HEK293 (cell line): ENCODE results near the gene NOC2L.

Source experiments
- GLIS2 ChIP-seq: fragments of 450-650 bp; formaldehyde crosslinking; IDR thresholded peaks from 2 replicates; pipeline ENCODE4 v1.5.1; 2016; ENCODE audit warnings: missing biosample characterization, missing genetic modification characterization
- HOXC10 ChIP-seq: sonication (generic); formaldehyde crosslinking; IDR thresholded peaks from 2 replicates; pipeline ENCODE4 v1.8.1; 2023; ENCODE audit warnings: mild to moderate bottlenecking, missing genetic modification reagents
- WT1 ChIP-seq: fragments of 450-650 bp; formaldehyde crosslinking; IDR thresholded peaks from 2 replicates; pipeline ENCODE4 v1.5.1; 2016; ENCODE audit warnings: missing biosample characterization, missing genetic modification characterization
- YY1 ChIP-seq: fragments of 450-650 bp; formaldehyde crosslinking; IDR thresholded peaks from 2 replicates; pipeline ENCODE4 v1.5.1; 2018; ENCODE audit warnings: missing biosample characterization, missing genetic modification characterization
- ZBTB1 ChIP-seq: fragments of 450-650 bp; formaldehyde crosslinking; IDR thresholded peaks from 2 replicates; pipeline ENCODE4 v1.5.1; 2016; ENCODE audit warnings: missing biosample characterization, missing genetic modification characterization
- ZBTB48 ChIP-seq: fragments of 450-650 bp; formaldehyde crosslinking; IDR thresholded peaks from 2 replicates; pipeline ENCODE4 v1.5.1; 2016; ENCODE audit warnings: missing biosample characterization, missing genetic modification characterization
- ZIC2 ChIP-seq: fragments of 450-650 bp; formaldehyde crosslinking; IDR thresholded peaks from 2 replicates; pipeline ENCODE4 v1.5.1; 2016; ENCODE audit warnings: missing biosample characterization, missing genetic modification characterization
- ZNF223 ChIP-seq: fragments of 450-650 bp; formaldehyde crosslinking; IDR thresholded peaks from 2 replicates; pipeline ENCODE4 v1.5.1; 2016; ENCODE audit warnings: missing biosample characterization, missing genetic modification characterization
- ZNF292 ChIP-seq: fragments of 450-650 bp; formaldehyde crosslinking; IDR thresholded peaks from 2 replicates; pipeline ENCODE4 v1.5.1; 2016; ENCODE audit warnings: low read depth, missing biosample characterization, missing genetic modification characterization, borderline replicate concordance
- ZNF37A ChIP-seq: fragments of 450-650 bp; IDR thresholded peaks from 2 replicates; pipeline ENCODE4 v1.5.1; 2018; ENCODE audit warnings: missing biosample characterization, missing genetic modification characterization
- ZNF404 ChIP-seq: fragments of 450-650 bp; formaldehyde crosslinking; IDR thresholded peaks from 2 replicates; pipeline ENCODE4 v1.5.1; 2017; ENCODE audit warnings: missing biosample characterization, missing genetic modification characterization
- ZNF544 ChIP-seq: fragments of 450-650 bp; formaldehyde crosslinking; IDR thresholded peaks from 2 replicates; pipeline ENCODE4 v1.5.0; 2017; ENCODE audit warnings: missing biosample characterization, missing genetic modification characterization
- ZNF548 ChIP-seq: fragments of 450-650 bp; formaldehyde crosslinking; IDR thresholded peaks from 2 replicates; pipeline ENCODE4 v1.5.1; 2016; ENCODE audit warnings: missing biosample characterization, missing genetic modification characterization
- ZNF571 ChIP-seq: fragments of 450-650 bp; formaldehyde crosslinking; IDR thresholded peaks from 2 replicates; pipeline ENCODE4 v1.5.0; 2017; ENCODE audit warnings: missing biosample characterization, missing genetic modification characterization
- ZNF629 ChIP-seq: fragments of 450-650 bp; formaldehyde crosslinking; IDR thresholded peaks from 2 replicates; pipeline ENCODE4 v1.5.1; 2017; ENCODE audit warnings: missing biosample characterization, missing genetic modification characterization
- ZNF776 ChIP-seq: fragments of 450-650 bp; formaldehyde crosslinking; IDR thresholded peaks from 2 replicates; pipeline ENCODE4 v1.5.0; 2017; ENCODE audit warnings: missing biosample characterization, missing genetic modification characterization, borderline replicate concordance
- ZNF843 ChIP-seq: fragments of 450-650 bp; formaldehyde crosslinking; IDR thresholded peaks from 2 replicates; pipeline ENCODE4 v1.5.1; 2016; ENCODE audit warnings: missing biosample characterization, missing genetic modification characterization
- ZSCAN16 ChIP-seq: fragments of 450-650 bp; formaldehyde crosslinking; IDR thresholded peaks from 2 replicates; pipeline ENCODE4 v1.5.1; 2016; ENCODE audit warnings: missing biosample characterization, missing genetic modification characterization
- TF ChIP-seq, protein P1 (sequence below): fragments of 450-650 bp; formaldehyde crosslinking; IDR thresholded peaks from 2 replicates; pipeline ENCODE4 v1.5.1; 2016; ENCODE audit warnings: missing biosample characterization, missing genetic modification characterization
- TF ChIP-seq, protein P2 (sequence below): fragments of 450-650 bp; formaldehyde crosslinking; conservative IDR thresholded peaks from 2 replicates; pipeline ENCODE4 v1.5.1; 2016; ENCODE audit warnings: low read depth, missing biosample characterization, missing genetic modification characterization
- TF ChIP-seq, protein P3 (sequence below): fragments of 450-650 bp; formaldehyde crosslinking; IDR thresholded peaks from 2 replicates; pipeline ENCODE4 v1.5.1; 2016; ENCODE audit warnings: missing biosample characterization, missing genetic modification characterization, low read depth
- TF ChIP-seq, protein P4 (sequence below): fragments of 450-650 bp; formaldehyde crosslinking; IDR thresholded peaks from 2 replicates; pipeline ENCODE4 v1.5.1; 2016; ENCODE audit warnings: missing biosample characterization, missing genetic modification characterization
- TF ChIP-seq, protein P5 (sequence below): fragments of 450-650 bp; formaldehyde crosslinking; IDR thresholded peaks from 2 replicates; pipeline ENCODE4 v1.5.1; 2016; ENCODE audit warnings: missing biosample characterization, missing genetic modification characterization
- TF ChIP-seq, protein P6 (sequence below): fragments of 450-650 bp; formaldehyde crosslinking; optimal IDR thresholded peaks from 2 replicates; pipeline ENCODE3; 2016; ENCODE audit warnings: missing biosample characterization, mild to moderate bottlenecking, missing genetic modification characterization

Gene NOC2L

DNA sequence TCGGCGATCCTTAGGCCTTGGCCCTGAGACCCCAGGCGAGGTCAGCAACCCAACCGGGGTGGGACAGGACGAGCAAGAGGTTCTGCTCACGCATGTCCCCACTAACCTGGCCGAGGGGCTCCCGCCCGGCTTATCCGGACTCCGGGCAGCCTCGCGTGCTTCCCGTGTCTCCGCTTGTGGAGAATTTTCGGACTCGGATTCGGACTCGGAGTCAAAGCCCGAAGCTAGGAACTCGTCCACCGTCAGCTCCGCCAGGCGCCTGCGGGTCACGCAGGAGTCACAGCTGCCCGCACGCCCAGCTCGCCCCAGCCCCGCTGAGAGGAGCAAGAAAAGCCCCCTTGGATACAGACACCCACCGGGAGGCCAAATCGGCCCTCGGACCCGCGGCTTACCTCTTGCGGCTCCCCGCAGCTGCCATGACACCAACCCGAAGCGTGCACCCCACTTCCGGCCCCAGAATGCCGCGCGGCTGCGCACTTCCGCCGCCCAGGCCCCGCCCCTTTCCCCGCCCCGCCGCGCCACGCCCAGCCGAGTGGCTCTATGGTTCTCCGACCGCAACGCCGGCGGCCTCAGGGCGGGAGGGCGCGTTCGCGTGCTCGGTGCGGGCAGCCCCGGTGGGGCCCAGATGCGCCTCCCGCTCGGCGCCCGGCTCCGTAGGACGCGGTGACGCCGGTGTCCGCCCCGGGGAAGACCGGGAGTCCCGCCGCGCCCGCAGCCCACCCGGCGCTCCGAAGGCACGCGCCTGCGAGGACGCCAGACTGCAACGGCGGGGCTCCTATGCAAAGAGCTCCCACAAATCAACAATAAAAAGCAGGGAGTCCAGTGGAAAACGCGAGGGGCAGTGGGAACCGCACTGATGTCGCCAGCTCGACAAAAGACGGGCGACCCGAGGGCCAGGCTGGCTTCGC lies at the start of gene NOC2L (continued):
- peak; percentile 51; the same call in 1 of the 2 replicates for TF ChIP-seq ZIC2 (tag by site-specific recombination)
- no peak for TF ChIP-seq ZNF548
- TF ChIP-seq, protein P1, sequence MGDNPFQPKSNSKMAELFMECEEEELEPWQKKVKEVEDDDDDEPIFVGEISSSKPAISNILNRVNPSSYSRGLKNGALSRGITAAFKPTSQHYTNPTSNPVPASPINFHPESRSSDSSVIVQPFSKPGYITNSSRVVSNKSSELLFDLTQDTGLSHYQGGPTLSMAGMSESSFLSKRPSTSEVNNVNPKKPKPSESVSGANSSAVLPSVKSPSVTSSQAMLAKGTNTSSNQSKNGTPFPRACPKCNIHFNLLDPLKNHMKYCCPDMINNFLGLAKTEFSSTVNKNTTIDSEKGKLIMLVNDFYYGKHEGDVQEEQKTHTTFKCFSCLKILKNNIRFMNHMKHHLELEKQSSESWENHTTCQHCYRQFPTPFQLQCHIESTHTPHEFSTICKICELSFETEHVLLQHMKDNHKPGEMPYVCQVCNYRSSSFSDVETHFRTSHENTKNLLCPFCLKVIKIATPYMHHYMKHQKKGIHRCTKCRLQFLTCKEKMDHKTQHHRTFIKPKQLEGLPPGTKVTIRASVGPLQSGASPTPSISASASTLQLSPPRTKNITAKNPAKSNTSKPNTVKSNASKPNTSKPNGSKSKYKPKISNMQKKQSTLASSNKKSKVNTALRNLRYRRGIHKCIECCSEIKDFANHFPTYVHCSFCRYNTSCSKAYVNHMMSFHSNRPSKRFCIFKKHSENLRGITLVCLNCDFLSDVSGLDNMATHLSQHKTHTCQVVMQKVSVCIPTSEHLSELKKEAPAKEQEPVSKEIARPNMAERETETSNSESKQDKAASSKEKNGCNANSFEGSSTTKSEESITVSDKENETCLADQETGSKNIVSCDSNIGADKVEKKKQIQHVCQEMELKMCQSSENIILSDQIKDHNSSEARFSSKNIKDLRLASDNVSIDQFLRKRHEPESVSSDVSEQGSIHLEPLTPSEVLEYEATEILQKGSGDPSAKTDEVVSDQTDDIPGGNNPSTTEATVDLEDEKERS (tag by site-specific recombination): no peak
- 0 out of 2 replicates have a peak, but pooled peaks have one; percentile 15 for TF ChIP-seq WT1 (tag by site-specific recombination)
- no peak for TF ChIP-seq ZNF37A
- TF ChIP-seq ZNF571 (tag by site-specific recombination): no peak
- TF ChIP-seq ZNF544 (tag by site-specific recombination): no peak
- TF ChIP-seq HOXC10 (CRISPR knock-in tag): no peak
- TF ChIP-seq ZNF292 (tag by site-specific recombination): no peak
- peak; percentile 27; the same call in 1 of the 2 replicates for TF ChIP-seq GLIS2
- no peak for TF ChIP-seq ZNF404 (tag by site-specific recombination)
- TF ChIP-seq, protein P2, sequence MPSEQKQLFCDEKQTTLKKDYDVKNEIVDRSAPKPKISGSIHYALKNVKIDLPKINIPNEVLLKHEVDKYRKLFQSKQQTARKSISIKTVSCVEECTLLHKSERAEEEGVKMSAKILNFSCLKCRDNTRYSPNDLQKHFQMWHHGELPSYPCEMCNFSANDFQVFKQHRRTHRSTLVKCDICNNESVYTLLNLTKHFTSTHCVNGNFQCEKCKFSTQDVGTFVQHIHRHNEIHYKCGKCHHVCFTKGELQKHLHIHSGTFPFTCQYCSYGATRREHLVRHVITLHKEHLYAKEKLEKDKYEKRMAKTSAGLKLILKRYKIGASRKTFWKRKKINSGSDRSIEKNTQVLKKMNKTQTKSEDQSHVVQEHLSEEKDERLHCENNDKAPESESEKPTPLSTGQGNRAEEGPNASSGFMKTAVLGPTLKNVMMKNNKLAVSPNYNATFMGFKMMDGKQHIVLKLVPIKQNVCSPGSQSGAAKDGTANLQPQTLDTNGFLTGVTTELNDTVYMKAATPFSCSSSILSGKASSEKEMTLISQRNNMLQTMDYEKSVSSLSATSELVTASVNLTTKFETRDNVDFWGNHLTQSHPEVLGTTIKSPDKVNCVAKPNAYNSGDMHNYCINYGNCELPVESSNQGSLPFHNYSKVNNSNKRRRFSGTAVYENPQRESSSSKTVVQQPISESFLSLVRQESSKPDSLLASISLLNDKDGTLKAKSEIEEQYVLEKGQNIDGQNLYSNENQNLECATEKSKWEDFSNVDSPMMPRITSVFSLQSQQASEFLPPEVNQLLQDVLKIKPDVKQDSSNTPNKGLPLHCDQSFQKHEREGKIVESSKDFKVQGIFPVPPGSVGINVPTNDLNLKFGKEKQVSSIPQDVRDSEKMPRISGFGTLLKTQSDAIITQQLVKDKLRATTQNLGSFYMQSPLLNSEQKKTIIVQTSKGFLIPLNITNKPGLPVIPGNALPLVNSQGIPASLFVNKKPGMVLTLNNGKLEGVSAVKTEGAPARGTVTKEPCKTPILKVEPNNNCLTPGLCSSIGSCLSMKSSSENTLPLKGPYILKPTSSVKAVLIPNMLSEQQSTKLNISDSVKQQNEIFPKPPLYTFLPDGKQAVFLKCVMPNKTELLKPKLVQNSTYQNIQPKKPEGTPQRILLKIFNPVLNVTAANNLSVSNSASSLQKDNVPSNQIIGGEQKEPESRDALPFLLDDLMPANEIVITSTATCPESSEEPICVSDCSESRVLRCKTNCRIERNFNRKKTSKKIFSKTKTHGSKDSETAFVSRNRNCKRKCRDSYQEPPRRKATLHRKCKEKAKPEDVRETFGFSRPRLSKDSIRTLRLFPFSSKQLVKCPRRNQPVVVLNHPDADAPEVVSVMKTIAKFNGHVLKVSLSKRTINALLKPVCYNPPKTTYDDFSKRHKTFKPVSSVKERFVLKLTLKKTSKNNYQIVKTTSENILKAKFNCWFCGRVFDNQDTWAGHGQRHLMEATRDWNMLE (tag by site-specific recombination): no peak
- no peak for TF ChIP-seq ZSCAN16 (tag by site-specific recombination)
- TF ChIP-seq ZBTB48 (tag by site-specific recombination): no peak
- peak; percentile 45; the same call in 1 of the 2 replicates for TF ChIP-seq ZNF843
- TF ChIP-seq, protein P3, sequence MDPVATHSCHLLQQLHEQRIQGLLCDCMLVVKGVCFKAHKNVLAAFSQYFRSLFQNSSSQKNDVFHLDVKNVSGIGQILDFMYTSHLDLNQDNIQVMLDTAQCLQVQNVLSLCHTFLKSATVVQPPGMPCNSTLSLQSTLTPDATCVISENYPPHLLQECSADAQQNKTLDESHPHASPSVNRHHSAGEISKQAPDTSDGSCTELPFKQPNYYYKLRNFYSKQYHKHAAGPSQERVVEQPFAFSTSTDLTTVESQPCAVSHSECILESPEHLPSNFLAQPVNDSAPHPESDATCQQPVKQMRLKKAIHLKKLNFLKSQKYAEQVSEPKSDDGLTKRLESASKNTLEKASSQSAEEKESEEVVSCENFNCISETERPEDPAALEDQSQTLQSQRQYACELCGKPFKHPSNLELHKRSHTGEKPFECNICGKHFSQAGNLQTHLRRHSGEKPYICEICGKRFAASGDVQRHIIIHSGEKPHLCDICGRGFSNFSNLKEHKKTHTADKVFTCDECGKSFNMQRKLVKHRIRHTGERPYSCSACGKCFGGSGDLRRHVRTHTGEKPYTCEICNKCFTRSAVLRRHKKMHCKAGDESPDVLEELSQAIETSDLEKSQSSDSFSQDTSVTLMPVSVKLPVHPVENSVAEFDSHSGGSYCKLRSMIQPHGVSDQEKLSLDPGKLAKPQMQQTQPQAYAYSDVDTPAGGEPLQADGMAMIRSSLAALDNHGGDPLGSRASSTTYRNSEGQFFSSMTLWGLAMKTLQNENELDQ: no peak
- no peak for TF ChIP-seq ZNF776 (tag by site-specific recombination)
- peak; percentile 79 for TF ChIP-seq ZNF629 (tag by site-specific recombination)
- no peak for TF ChIP-seq ZBTB1
- TF ChIP-seq YY1 (tag by site-specific recombination): peak; percentile 93
- TF ChIP-seq, protein P4, sequence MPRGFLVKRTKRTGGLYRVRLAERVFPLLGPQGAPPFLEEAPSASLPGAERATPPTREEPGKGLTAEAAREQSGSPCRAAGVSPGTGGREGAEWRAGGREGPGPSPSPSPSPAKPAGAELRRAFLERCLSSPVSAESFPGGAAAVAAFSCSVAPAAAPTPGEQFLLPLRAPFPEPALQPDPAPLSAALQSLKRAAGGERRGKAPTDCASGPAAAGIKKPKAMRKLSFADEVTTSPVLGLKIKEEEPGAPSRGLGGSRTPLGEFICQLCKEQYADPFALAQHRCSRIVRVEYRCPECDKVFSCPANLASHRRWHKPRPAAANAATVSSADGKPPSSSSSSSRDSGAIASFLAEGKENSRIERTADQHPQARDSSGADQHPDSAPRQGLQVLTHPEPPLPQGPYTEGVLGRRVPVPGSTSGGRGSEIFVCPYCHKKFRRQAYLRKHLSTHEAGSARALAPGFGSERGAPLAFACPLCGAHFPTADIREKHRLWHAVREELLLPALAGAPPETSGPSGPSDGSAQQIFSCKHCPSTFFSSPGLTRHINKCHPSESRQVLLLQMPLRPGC (tag by site-specific recombination): no peak
- TF ChIP-seq, protein P5, sequence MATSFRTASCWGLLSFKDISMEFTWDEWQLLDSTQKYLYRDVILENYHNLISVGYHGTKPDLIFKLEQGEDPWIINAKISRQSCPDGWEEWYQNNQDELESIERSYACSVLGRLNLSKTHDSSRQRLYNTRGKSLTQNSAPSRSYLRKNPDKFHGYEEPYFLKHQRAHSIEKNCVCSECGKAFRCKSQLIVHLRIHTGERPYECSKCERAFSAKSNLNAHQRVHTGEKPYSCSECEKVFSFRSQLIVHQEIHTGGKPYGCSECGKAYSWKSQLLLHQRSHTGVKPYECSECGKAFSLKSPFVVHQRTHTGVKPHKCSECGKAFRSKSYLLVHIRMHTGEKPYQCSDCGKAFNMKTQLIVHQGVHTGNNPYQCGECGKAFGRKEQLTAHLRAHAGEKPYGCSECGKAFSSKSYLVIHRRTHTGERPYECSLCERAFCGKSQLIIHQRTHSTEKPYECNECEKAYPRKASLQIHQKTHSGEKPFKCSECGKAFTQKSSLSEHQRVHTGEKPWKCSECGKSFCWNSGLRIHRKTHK (tag by site-specific recombination): no peak
- no peak for TF ChIP-seq ZNF223
- TF ChIP-seq, protein P6, sequence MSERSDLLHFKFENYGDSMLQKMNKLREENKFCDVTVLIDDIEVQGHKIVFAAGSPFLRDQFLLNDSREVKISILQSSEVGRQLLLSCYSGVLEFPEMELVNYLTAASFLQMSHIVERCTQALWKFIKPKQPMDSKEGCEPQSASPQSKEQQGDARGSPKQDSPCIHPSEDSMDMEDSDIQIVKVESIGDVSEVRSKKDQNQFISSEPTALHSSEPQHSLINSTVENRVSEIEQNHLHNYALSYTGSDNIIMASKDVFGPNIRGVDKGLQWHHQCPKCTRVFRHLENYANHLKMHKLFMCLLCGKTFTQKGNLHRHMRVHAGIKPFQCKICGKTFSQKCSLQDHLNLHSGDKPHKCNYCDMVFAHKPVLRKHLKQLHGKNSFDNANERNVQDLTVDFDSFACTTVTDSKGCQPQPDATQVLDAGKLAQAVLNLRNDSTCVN (tag by site-specific recombination): peak; percentile 84
